NCI-H187 treated with DMSO at 0.1 percent for 48 hours (cell line): ENCODE results near the gene TNRC6C.

Source experiments
- DNase-seq: peaks from one replicate; lab custom pipeline; 2025; lab: John Stamatoyannopoulos, UW

The TNRC6C gene

DNA sequence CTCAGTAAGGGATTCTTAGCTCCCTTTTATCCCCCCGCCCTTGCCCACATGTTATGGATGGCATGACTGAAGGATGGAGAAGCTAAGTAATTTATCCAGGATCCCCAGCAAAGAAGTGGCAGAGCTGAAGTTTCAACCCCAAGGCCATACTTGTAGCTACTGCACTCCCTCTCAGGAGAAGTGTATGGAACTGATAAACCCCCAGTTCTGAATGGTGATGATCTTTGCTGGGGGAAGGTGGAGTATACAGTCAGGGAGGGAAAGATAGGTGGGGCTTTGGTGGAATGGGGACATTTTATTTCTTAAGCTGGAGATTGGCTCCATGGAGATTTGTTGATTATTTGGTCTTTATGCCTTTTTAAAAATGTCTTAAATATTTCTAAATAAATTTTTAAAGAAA, 58.3 kb downstream of the TNRC6C start:
- DNase-seq = no peak

DNA sequence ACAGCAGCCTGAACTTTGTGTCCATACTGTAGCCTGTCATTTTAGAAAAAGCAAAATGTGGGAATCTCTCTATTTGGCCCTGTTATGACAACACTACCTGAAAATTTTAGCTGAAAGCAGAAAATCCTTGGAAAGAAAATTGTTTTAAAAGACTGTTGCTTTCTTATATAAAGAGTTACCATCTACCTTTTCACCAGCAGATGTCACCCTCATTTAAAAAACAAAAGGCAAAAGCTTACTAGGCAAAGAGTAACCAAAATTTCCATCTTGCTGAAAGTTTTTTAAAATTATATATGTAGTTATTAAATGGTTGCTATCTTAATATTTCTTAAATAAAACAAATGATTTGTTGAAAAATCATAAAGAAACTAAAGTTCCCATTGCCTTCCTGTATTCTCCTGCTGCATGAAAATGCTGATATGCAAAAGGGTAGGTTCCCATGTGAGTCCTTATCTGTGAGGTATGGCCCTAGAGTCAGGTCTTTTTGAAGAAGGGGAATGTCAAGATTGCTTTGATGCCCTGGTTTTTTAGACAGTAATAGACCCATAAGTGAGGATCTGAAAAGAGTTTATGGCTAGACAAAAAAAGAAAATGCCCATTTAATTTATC, 61.0 kb downstream of the TNRC6C start:
- DNase-seq = no peak

DNA sequence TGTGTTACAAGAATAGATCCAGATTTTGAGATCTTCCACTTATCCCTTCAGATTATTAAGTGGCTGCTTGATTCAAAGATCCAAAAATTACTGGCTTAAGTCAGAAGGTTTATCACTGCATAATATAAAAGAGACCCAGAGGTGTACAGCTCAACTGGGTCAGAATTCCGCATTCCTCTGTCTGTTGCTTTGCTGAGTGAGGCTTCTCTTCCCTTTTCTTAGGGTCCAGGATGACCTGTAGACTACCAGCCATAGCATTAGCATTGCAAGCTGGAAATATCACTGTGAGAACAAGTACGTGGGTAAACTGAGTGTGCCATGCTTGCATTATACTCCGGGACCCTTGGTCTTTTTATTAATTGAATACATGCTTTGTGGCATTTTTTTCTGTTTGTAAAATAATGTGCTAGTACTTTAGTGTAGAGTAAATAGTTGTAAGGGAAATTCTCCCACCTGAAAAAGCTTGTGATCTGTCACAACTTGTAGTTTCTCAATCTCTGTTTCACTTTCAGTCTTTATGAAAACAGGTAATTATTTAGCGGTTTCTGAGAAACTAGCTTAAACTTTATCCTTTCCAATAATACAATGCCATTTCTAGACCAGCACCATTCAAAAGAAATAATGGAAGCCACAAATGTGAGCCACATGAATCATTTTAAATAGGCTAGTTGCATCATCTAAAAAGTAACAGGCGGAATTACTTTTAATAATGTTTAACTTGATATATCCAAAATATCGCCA, 61.6 kb downstream of the TNRC6C start:
- no peak for DNase-seq

DNA sequence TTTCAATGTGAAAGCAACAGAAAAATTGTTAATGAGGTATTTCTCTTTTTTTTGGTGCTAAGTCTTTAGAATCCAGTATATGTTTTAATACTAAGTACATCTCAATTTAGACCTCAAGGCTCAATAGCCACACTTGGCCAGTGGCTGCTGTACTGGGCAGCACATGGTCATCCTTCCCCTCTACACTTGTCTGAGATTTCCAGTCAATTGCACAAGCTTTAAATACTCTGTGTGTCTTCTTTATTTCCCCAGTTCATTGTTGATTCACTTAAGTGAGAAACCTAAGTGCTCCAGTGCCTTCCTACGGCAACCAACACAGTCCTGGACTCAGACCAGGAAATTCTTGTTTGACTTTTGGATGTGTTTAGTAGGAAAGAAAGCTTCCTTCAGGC, 62.2 kb downstream of the TNRC6C start:
- no peak for DNase-seq

DNA sequence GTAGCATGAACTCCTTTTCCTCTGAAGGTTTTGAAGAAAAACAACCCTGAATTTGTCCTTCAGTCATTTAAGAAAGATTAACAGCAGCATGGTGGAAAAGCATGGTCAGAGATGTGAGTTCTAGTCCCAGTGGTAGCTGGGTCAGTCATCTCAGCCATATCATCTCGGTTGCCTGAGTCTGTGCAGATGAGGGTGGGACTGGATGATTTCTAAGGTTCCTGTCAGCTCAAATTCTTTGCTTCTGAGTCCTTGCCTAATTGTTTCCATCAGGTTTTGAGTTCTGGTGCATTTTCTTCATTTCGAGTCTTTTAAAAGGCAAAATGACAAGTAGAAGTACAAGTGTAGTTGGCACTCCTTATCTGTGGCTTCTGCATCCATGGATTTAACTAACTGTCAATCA, 63.9 kb downstream of the TNRC6C start:
- DNase-seq = no peak

DNA sequence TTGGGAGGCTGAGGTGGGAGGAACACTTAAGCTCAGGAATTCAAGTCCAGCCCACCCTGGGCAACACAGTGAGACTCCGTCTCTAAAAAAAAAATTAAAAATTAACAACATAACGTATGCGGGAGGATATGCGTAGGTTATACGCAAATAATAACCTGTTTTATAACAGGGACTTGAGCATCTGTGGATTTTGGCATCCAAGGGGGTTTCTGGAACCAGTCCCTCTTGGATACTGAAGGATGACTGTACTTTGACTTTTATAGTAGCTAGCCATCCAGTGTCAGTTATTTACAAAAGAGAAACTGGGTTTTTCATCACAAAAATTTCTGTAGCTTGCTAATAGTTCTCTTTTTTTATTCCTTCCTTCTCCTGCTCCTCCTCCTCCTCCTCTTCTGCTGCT, 64.5 kb downstream of the TNRC6C start:
- DNase-seq = no peak

DNA sequence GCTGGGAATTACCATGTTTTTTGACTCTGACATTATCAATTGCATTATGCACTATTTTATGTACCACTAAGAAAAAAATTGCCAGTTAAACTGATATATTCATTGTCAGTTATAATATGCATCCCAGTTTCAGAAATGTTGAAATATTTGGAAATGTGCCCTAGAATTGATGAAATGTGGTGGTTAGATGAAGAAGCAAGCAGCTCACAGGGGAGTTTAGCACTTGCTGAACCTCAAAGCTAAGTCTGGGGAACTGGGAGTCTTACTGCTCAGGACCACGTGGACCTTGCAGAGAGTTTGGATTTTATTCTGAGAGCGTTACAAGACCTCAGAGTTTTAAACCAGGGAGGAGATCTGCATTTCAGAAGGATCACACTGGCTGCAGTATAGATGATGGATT, 67.9 kb downstream of the TNRC6C start:
- no peak for DNase-seq

DNA sequence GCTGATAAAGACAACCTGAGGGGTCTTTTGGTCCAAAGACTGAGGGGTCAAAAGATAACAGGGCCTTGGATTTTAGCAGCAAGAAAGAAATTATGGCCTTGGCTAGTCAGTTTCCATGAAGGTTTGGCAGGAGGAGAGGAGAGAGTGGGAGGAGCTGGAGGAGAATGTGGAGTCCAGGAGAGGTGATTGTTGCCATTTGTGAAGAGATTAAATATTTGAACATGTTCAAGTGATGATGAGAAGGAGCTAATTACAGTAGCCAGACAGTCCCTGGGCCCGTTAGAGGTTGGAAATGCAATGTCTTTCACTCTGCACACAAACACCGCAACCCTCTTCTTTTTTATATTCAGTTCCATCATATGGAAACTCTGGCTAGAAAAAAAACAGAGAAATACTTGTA, 68.6 kb downstream of the TNRC6C start:
- no peak for DNase-seq

DNA sequence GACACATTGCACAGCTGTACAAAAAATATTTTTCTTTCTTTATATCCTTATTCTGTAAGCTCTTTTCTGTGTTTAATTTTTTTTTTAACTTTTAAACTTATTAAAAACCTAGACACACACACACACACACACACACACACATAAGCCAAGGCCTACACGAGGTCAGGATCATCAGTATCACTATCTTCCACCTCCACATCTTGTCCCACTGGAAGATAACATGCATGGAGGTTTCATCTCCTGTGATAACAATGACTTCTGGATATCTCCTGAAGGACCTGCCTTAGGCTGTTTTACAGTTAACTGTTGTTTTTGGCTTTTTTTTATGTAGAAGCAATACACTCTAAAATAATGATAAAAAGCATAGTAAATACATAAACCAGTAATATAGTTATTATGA, 71.2 kb downstream of the TNRC6C start:
- no peak for DNase-seq

DNA sequence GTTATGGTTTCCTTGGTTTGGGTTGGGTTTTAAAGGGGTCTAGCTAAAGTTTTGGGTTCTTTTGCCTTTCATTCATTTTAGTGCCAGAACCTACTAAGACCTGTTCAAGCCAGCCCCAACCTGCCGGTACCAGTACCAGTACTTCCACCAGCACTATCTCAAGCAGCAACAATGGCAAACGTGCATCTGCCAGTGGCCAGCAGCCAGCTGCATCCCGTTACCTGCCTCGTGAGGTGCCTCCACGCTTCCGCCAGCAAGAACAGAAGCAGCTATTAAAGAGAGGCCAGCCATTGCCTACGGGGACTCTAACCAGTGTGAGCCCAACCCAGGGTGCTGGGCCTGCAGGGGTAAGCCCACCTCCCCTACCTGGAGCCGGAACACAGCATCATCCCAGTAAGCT, 72.9 kb downstream of the TNRC6C start:
- no peak for DNase-seq

DNA sequence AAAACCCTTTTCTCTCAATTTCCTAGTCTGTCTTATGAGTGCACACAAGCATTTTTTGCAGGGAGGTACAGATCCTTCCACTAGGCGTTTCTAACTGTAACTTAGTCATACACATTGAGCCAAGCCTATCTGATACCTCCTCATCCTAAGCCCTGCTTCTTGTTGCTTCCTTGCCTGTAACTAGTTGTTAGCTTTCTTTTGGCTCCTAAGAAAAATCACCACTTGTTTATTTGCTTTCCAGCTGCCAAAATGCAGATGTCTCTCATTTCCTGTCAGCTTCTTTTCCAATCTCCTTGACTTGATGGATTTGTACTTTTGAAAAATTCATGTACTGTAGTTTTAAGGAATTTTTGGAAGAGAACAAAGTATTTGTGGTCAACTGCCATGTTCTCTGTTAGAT, 73.7 kb downstream of the TNRC6C start:
- DNase-seq = no peak

DNA sequence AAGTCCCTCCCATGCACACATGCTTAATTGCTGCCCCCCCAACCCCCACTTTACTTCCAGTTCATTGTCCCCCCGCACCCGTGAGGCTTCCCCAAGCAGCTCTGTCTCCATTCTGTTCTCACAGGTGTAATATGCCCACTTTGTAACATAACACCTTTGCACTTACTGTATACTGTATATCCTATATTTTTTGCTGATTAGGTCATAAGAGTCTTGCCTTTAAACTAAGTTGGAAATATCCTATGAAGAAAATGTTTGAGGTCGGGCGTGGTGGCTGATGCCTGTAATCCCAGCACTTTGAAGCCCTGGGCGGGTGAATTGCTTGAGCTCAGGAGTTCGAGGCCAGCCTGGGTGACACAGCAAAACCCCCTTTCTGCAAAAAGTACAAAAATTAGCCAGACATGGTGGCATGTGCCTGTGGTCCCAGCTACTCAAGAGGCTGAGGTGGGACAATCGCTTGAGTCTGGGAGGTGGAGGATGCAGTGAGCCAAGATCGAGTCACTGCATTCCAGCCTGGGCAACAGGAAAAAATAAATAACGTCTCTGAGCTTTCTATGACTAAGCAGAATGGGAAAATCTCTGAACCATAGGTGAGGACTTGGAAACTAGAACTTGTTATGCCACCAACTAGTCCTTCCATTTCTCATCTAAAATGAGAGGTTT, 76.1 kb downstream of the TNRC6C start:
- DNase-seq = no peak

DNA sequence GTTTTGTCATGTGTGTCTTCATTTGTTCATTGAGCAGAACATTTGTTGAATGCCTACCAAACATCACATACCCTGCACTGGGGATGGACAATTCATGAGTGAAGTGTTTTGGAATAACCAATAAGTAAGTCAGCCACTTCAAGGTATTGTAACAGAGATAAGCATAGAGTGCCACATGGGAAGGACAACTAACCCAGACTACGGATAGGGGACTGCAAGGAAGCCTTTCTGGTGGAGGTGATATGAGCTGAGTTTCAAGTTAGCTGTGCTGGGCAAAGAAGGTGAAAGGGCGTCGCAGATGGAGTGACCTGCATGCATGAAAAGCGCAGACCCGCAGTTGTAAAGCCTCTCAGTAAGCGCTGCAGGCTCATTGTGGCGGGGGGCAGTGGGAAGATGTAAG, 78.8 kb downstream of the TNRC6C start:
- no peak for DNase-seq

DNA sequence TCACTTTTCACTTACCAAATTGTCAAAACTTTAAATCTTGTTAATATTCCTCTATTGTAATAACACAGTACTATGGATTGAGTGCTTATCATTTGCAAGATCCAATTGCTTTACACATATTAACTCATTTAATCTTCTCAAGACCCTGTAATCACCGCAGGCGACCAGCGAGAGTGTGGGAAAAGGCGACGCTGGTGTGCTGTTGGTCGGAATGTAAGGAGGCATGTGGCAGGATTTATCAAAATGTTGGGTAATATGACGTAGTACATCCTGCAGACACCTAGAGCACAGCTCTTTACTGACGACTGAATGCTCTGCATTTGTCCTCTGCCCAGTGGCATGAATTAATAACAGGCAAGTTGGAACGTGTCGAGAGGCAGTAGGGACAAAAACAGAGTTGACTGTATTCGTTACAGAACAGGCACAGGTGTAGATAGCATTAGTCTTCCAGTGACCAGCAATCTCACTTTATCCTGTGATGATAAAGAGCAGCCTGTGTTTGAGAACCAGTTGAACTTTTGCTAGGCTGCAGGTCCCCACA, 80.3 kb downstream of the TNRC6C start:
- DNase-seq = no peak

DNA sequence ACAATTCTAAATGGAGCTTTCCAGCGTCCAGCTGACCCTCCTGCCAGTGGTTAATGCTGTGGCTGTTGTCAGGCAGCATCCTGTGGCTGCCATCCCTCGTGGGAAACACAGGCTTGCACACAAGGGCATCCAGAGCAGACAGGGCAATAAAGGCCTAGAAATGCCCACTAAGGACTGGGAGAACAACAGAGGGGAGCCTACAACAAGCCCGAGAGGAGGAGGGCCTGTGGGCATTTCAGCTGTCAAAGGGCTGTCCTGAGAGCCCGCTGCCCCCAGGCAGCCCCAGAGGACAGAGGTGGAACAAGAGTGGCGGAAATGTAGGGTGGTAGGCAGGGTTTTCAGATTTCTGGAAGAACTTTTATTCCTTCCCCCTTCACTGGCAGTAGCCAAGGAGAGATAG, 81.1 kb downstream of the TNRC6C start:
- DNase-seq = no peak

DNA sequence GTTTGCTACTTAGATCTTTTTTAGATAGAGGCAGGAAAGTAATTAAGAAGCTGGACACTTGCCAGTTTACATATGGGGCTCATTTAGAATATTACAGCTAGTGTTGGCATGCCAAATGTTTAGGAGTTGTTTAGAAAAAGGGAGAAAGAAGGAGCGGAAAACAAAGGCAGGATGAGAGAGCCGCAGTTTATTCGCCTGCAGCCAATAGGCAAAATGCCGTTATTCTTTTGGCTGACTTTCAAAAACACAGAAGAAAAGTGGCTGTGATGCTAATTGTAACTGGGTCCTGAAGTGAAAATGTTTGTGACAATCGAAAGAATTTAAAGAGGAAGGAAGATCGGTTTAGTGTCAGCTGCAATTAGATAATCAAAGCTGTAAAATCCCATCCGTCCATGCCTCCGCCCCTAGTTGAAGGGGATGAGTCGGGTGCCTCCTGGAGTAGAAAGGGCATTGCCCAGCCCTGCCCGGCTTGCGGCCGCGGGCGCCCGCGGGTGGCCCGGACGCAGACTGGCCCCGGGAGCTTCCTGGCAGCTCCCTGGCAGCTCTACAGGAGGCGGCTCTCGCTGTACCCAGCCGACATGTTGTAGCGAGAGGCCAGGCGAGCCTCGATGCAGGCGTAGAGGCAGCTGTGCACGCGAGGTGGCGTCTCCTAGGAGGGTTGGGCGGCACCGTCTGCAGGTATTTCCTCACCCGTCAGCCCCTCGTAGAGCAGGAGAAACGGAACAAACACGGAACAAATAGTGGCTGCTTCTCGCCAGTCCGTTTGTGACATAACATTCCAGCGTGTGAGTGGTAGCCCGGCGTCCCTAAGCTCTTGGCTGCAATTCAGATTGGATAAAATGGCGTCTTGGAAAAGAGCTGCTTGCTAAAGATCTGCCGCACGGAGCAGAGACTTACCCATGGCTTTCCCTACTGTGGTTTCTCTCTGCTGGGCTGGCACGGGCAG, 82.2 kb downstream of the TNRC6C start:
- DNase-seq = no peak

DNA sequence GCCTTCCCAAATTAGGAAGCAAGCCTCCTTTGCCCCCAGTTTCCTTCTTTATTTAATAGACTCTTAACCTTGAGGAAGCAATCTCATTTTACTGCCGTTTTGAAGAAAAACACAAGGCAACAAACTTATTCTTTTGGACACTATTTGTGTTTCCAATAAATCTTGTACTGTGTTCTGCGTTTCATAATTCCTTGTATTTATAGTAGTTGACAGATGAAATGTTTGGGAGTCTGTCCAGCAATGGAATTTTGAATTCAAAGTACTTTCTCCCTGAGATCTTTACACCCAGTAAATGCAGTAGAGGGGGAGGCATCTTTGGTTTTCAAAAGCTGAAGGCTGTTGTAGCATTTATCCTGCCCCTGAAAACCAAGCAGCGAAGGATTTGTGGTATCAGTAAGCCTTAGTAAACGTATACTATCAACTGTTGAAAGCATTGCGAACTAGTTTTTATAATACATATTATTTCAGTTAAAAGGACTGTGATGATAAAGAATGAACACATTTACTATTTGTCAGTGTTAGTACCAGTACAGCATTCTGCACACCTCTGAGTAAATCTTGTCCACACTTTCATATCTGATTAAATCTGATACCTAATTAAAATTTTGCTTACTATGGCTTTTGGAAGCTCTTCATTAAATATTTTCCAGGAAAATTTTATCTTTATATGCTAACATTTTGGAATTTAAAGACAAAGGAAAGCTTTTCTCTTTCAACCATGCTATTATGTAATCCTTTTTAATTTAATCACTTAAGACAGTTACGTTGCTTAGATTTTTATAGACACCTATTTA, 83.1 kb downstream of the TNRC6C start:
- DNase-seq = no peak

DNA sequence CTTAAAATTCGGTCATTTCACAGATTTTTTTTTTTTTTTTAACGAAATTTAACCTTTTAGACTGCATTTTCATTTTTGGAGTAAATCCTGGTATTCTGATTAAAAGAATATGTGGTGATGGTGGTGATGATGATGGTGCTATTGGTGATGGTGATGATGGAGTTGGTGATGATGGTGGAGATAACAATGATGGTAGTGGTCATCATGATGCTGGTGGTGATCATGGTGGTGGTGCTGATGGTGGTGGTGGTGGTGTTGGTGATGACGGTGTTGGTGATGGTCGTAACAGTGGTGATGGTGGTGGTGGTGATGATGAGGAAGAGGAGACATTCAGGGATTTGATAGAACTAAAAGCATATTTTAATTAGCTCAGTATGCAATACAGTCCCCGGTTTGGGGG, 84.0 kb downstream of the TNRC6C start:
- DNase-seq = no peak

DNA sequence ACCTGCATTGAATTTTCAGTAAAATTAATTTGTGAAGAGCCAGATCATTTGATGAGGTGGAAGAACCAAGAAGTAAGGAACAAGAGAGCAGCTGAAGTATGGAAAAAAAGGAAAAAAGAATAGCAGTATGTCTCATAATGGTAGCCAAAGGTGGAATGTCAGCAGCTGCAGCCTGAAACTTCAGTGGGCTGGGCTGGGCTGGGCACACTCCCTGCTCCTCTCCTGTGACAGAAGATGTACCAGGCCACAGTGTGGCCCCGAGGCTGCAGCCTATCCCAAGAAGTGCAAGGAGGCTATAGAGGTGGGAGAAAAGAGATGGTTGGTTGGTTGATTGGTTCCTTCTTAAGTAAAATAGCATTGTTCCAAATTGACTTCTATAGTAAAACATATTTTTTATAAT, 84.5 kb downstream of the TNRC6C start:
- DNase-seq = no peak

DNA sequence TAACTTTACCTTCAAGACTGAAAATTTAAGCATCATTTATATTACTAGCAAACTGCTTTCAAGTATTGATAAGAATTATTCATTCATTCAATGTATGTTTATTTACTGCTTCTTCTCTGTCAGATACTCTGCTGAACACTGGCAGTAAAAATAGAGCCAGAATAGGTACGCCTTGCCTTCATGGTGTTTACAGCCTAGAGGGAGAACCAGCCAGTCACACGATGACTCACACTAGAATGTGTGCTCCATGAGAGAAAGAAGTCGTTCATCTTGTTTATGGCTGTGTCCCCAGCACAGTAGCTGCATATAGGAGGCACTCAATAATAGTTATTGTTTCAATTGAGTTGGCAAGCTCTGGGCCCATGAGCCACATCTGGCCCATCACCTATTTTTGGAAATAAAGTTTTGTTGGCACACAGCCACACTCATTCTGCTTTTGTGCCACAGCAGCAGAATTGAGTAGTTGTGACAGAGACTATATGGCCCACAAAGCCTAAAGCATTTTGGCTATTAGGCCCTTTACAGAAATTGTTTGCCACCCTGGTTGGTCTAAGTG, 85.9 kb downstream of the TNRC6C start:
- DNase-seq = no peak

DNA sequence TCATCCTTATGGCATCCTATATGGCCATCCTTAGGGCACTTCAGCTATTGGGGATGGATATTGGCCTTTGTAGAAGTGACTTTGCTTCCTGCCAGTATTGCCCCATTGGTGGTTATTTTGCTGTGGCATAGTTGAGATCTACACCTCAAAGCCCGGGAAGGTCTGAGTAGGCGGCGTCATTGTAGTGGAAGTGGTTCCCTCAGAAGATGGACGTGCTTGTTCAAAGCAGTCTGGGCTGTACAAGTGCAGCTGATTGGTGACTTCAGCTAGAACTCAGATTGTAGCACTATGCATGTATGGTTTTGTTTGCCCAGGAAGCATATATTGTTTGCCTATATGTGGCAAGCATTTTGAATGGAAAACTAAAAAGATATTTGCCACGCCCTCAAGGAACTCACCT, 86.8 kb downstream of the TNRC6C start:
- no peak for DNase-seq
